ENCODE measurements around the gene SDSL.

DNA sequence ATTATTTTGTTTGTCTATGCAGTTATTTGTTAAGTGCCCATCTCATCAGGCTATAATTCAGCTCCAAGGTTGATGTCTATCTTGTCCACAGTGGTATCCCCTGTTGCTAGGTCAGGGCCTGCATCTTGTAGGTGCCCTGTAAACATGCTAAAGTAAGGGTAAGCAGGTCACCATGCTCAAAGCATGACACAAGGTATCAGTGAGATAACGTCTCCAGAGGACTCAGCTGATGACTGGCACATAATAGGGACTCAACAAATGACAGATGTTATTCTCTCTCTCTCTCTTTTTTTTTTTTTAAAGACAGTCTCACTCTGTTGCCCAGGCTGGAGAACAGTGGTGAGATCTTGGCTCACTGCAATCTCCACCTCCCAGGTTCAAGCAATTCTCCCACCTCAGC is 2.3 kb downstream of the SDSL start:
- TF ChIP-seq POLR2AphosphoS5 (IDR thresholded peaks at IDR 0.05): no peak
- TF ChIP-seq POLR2A (IDR thresholded peaks at IDR 0.05): no peak
